Peyer's patch (tissue), 4 donors: ENCODE measurements around the gene CACNA1H. TPM values are rescaled to one million over a fixed set of nuclear protein-coding genes. Genes with fewer than 3 reads are reported as not detected.
"Not testable (repeated sequence)": the region's sequence is repeated elsewhere in the genome, so short reads cannot be mapped to it uniquely, and the experiment has no call there.

Source experiments
- DNase-seq, 3 donors: peaks; one replicate each; pipeline ENCODE4 v3.0.0-alpha.2; 2017 to 2019
- H3K27ac ChIP-seq, 4 donors: fragments of 200-600 bp; sonication (generic); one replicate each; pipeline ENCODE4 v1.5.1; 2016 to 2019
- H3K27me3 ChIP-seq, 2 donors: fragments of 200-600 bp; sonication (generic); one replicate each; pipeline ENCODE4 v1.5.1; 2019
- H3K36me3 ChIP-seq, 3 donors: fragments of 200-600 bp; sonication (generic); one replicate each; pipeline ENCODE4 v1.5.1; 2016 to 2019
- H3K4me1 ChIP-seq, 4 donors: fragments of 200-600 bp; sonication (generic); one replicate each; pipeline ENCODE4 v1.5.1; 2016 to 2019
- H3K4me3 ChIP-seq, 4 donors: fragments of 200-600 bp; sonication (generic); 1 replicate in 3 of 4; 2 replicates in 1 of 4; pipeline ENCODE4 v1.5.1; 2016 to 2019; ENCODE audit warnings: mild to moderate bottlenecking in 1 of 4
- H3K9me3 ChIP-seq, 4 donors: fragments of 200-600 bp; sonication (generic); one replicate each; pipeline ENCODE4 v1.5.1; 2016 to 2019; ENCODE audit warnings: mild to moderate bottlenecking in 1 of 4
- POLR2A ChIP-seq, 2 donors: fragments of 450-650 bp; IDR thresholded peaks; one replicate each; pipeline ENCODE4 v1.5.1; 2017; ENCODE audit warnings: antibody characterized with exemption in 2 of 2, mild to moderate bottlenecking in 2 of 2, moderate library complexity in 2 of 2
- total RNA-seq, 4 donors: library from RNA; depleted of rRNA; stranded (reverse); fragments of >200 nt; gene quantifications; one replicate each; pipeline ENCODE4 v1.1.0, GENCODE V29; 2016
- TF ChIP-seq, protein P1 (sequence below), 6 experiments: fragments of 450-650 bp in 4 of 6; fragments of 200-600 bp in 2 of 6; sonication (generic) in 1 of 6; IDR thresholded peaks; one replicate each; pipeline ENCODE4 v1.5.1; 2017 to 2019; ENCODE audit warnings: antibody characterized with exemption in 6 of 6, mild to moderate bottlenecking in 3 of 6, moderate library complexity in 1 of 6

CACNA1H gene
- total RNA-seq, 4 donors from 2014 or later = 4.0 to 28.9 (median 9.7) TPM

DNA sequence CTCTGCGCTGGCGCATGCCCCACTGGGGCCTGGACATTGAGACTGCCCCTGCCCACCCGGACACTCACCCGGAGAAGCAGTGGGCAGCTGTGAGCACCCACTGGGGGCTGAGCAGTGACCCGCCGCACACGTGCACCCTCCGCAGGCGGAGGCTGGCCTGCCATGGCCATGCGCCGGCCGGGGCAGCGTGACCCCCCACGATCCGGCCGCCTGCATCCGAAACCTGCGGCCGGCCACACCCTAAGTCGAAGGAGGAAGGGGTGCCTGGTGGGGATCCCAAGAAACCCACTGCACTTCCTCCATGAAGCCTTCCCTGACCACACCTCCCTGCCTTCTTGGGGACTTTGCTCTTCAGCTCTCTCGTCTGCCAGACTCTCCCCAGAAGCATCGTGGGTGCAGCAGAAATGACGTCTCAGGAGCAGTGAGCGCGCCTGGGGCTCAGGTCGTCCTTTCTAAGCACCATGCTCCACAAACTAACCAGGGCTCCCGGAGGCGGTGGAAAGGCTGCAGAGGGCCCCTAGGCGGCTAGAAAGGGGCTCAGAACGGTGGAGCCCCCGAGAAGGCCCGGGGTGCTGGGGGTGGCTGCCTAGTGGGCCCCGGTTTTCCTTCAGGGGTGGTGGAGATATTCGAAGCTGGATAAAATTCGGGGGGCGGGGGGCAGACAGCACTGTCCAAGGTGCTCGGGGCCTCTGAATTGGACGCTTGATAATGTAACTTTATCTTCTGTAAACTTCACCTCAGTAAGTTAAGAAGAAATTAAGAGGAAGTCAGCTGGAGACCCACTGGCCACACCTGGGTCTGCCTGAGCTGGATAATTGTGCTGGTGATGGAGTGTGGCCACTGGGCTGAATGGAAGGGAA is 70.7 kb downstream of the CACNA1H start:
- Histone ChIP-seq H3K4me1 (peaks cover 0 to 6% (median 0%) of the 10 kb centered on the region in 4 donors), H3K36me3 (no peaks in the 10 kb centered on the region), H3K27me3 (no peaks in the 10 kb centered on the region), H3K27ac (peak overlapping the region in 1 of 4 donors; percentile 66), H3K4me3 (no peak overlapping the region), H3K9me3 (no peaks in the 10 kb centered on the region)
- TF ChIP-seq, protein P1, sequence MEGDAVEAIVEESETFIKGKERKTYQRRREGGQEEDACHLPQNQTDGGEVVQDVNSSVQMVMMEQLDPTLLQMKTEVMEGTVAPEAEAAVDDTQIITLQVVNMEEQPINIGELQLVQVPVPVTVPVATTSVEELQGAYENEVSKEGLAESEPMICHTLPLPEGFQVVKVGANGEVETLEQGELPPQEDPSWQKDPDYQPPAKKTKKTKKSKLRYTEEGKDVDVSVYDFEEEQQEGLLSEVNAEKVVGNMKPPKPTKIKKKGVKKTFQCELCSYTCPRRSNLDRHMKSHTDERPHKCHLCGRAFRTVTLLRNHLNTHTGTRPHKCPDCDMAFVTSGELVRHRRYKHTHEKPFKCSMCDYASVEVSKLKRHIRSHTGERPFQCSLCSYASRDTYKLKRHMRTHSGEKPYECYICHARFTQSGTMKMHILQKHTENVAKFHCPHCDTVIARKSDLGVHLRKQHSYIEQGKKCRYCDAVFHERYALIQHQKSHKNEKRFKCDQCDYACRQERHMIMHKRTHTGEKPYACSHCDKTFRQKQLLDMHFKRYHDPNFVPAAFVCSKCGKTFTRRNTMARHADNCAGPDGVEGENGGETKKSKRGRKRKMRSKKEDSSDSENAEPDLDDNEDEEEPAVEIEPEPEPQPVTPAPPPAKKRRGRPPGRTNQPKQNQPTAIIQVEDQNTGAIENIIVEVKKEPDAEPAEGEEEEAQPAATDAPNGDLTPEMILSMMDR (IDR thresholded peaks at IDR 0.05) = no peak
- TF ChIP-seq POLR2A (IDR thresholded peaks at IDR 0.05) = no peak
- DNase-seq = no peak

DNA sequence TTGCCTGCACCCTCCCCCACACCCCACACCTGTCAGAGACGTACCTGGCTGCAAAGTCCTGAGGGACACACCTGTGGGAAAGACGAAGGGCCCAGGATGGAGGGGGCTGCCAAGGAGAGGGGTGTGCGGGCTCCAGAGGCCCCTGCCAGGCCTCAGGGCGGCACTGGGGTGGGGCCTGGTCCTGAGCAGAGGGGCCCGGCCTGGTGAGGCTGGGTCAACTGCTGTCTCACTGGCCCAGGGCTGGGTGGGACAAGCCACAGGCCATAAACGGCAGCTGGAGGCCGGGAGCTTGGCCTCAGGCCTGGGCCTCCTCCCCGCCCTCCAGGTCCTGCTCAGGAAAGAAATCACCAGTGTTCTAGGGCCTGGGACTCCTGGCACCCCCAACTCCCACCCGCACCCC is 71.7 kb downstream of the CACNA1H start:
- peak overlapping the region in 1 of 4 donors; percentile 21 for H3K4me3 ChIP-seq
- DNase-seq = peak in 1 of 3 donors; percentile 68
- no peaks in the 10 kb centered on the region for H3K9me3 ChIP-seq
- no peaks in the 10 kb centered on the region for H3K36me3 ChIP-seq
- peaks cover 0 to 6% (median 0%) of the 10 kb centered on the region in 4 donors for H3K4me1 ChIP-seq
- peak overlapping the region in 2 of 4 donors; percentile 45 to 66 for H3K27ac ChIP-seq
- H3K27me3 ChIP-seq = no peaks in the 10 kb centered on the region
- no peak for TF ChIP-seq POLR2A (IDR thresholded peaks at IDR 0.05)
- TF ChIP-seq, protein P1 (IDR thresholded peaks at IDR 0.05) = no peak

DNA sequence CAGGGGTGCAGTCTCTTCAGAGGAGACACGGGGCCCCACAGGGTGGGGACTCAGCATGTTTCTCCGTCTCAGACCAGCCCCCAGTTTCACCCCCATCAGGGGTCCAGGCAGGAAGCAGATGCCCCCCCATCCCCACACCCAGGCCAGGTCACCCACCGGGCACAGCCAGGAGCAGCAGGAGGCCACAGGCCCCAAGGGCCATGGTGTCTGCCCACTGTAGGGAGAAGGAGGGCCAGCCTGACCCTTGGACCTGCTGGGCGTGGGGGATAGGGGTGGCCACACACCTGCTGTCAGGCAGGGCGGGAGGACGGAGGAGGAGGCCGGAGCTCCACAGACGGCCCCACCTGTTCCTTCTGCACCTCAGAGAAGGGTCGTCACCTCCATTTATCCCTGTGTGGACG is 72.1 kb downstream of the CACNA1H start, which contains the start of gene TPSG1:
Gene TPSG1 (minus strand): TSS at position 218 of the 401 bp plus-strand sequence. CDS start 16 bp downstream, at position 202.
- Histone ChIP-seq H3K4me3 (peak within 1 kb of the TSS in 1 of 4 donors; percentile 21), H3K27ac (peak within 1 kb of the TSS in 2 of 4 donors; percentile 45 to 66), H3K9me3 (no peaks in the 10 kb centered on the region), H3K4me1 (peaks cover 0 to 6% (median 0%) of the 10 kb centered on the region in 4 donors), H3K36me3 (no peaks in the 10 kb centered on the region), H3K27me3 (no peaks in the 10 kb centered on the region)
- no peak for TF ChIP-seq POLR2A (IDR thresholded peaks at IDR 0.05)
- TF ChIP-seq, protein P1 (IDR thresholded peaks at IDR 0.05) = no peak
- peak in 2 of 3 donors; percentile 55 to 70 for DNase-seq

DNA sequence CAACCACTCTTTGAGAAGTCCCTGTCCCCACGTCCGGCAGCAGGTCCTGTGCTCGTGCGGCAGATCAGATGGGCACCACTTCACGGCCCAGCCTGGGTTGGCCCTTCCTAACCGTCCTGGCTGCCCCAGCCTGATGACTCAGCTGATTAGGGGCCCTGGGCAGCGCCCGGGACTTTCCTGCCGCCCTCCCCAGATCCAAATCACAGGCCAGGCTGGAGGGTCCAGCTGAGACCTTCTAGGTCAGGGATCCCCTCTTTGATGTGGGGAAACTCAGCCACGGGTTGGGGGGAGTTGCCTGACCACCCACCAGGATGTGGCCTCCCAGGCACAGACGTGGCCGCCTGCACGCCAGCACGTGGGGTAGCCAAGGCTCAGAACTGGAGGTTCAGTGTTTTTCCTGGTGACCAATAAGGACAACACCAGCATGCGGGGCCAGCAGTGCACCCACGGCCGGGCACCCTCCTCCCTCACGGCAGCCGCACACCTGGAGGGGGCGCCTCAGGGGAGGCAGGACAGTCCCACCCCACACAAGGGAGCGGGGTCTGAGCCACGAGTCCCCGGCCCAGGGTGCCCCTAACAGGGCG is 72.9 kb downstream of the CACNA1H start:
- peak overlapping the region in 2 of 4 donors; percentile 45 to 66 for H3K27ac ChIP-seq
- not testable (repeated sequence) for H3K36me3 ChIP-seq, H3K27me3 ChIP-seq, H3K4me3 ChIP-seq, H3K9me3 ChIP-seq, H3K4me1 ChIP-seq
- DNase-seq = peak in 1 of 3 donors; percentile 60

DNA sequence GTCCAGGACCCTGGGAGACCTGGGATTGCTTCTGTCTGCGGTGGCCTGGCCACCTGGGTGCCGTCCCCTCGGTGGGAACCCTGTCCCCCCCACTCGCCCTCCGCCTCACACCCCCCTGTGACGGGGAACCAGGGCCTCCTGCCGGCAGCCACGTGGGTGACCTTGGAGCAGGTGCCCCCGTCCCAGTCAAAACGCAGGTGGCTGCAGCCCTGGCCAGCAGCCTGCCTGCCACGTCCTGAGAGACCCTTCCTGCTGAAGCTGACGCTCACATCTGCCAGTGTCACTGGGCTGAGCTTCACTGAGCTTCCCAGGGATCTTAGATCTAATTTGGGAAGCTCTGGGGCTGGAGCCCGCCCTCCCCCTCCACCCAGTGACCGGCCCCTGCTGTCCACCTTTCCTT is 73.8 kb downstream of the CACNA1H start:
- H3K27ac ChIP-seq, H3K36me3 ChIP-seq, H3K27me3 ChIP-seq, DNase-seq, H3K4me1 ChIP-seq, H3K4me3 ChIP-seq, H3K9me3 ChIP-seq: not testable (repeated sequence)

DNA sequence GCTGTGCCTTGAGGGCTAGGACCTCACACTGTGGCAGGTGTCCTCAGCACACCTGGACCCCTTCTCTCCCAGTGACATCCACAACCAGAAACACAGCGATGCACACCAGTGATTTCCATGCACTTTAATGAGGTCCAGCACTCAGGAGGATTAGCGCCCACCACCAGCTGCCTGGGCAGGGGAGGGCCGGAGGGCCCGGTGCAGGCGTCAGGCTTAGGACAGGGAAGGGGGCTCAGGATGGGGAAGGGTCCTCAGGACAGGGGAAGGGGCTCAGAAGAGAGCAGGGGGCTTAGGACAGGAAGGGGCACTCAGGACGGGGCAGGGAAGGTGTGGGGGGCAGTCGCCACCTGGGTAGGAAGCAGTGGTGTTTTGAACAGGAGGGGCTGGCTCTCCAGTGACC is 75.3 kb downstream of the CACNA1H start:
- H3K9me3 ChIP-seq, H3K27me3 ChIP-seq, H3K4me1 ChIP-seq, H3K4me3 ChIP-seq, H3K27ac ChIP-seq, DNase-seq, H3K36me3 ChIP-seq: not testable (repeated sequence)

DNA sequence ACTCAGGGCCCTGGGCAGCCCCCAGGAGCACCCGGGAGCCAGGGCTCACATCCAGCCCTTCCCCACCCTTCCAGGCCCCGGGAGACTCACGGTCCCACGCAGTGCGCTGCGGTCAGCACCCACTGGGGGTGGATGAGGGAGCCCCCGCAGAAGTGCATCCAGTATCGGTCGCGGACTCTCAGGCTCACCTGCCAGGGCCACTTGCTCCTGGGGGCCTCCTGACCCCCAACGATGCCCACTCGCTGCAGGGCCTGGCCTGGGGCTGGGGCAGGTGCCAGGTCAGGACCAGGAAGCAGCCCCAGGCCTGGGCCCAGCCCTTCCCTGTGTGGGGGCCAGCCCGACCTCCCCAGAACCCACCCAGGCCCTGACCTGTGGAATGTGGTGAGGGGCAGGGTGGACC is 76.6 kb downstream of the CACNA1H start:
- not testable (repeated sequence) for H3K9me3 ChIP-seq, H3K36me3 ChIP-seq, H3K27ac ChIP-seq, H3K27me3 ChIP-seq, H3K4me3 ChIP-seq, H3K4me1 ChIP-seq, DNase-seq

DNA sequence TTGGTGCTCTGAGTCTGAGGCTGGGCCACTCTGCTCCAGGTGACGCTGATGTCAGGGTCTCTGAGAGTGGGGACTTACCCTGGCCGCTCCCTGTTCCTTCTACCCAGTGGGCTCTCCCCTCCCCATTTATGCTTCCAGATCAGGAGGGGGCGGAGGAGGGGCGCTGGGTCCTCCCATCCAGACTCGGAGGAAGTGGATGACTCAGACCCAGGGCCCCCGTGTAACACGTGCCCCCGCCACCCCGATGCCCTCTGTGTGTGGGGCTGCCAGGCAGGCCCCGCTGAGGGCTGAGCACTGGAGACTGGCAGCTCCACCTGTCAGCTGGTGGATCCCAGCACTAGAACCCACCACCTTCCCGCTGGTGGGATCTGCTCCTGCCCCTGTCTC is 77.2 kb downstream of the CACNA1H start, which contains the start of gene TPSB2:
Gene TPSB2 (minus strand): TSS at position 101 of the 387 bp plus-strand sequence. CDS start 233 bp downstream, outside the sequence.
- not testable (repeated sequence) for H3K36me3 ChIP-seq, H3K4me1 ChIP-seq, H3K9me3 ChIP-seq, DNase-seq, H3K27me3 ChIP-seq, H3K4me3 ChIP-seq, H3K27ac ChIP-seq

DNA sequence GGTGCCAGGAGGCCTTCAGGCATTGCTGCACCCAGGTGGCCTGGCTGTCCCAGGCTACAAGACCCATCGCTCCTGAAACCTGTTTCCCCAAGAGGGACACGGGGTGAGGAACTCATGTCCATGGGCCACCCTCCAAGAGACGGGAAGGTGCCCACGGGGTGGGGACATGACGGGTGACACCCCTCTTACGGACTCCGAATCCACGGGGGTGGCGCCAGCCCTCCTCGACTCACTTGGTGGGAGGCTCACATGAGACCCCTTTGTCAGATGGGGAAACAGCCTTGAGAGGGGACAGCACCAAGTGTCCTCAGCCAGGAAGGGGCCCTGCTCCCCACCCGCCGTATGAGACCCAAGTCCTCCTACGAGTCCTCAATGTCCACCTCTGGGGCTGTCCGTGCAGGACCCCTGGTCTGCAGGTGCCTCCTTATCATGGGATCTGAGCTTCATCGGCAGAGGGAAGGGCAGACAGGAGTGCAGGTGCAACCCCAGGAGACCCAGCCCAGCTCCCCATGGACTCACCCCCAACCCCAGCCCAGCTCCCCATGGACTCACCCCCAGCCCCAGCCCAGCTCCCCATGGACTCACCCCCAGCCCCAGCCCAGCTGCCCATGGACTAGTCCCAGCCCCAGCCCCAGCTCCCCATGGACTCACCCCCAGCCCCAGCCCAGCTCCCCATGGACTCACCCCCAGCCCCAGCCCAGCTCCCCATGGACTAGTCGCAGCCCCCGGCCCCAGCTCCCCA is 77.7 kb downstream of the CACNA1H start:
- H3K27ac ChIP-seq, H3K9me3 ChIP-seq, H3K4me3 ChIP-seq, H3K4me1 ChIP-seq, H3K36me3 ChIP-seq, H3K27me3 ChIP-seq, DNase-seq: not testable (repeated sequence)

DNA sequence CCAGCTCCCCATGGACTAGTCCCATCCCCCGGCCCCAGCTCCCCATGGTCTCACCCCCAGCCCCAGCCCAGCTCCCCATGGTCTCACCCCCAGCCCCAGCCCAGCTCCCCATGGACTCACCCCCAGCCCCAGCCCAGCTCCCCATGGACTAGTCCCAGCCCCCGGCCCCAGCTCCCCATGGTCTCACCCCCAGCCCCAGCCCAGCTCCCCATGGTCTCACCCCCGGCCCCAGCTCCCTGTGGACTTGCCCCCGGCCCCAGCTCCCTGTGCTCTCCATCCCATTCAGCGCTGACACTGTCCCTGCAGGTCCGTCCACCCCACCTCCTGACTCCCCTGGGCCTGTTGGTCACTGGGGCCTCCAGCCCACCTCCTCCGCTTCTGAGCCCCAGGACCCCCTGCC is 78.4 kb downstream of the CACNA1H start:
- not testable (repeated sequence) for H3K9me3 ChIP-seq, H3K27ac ChIP-seq, H3K4me1 ChIP-seq, DNase-seq, H3K4me3 ChIP-seq, H3K27me3 ChIP-seq, H3K36me3 ChIP-seq
